Testis (tissue), 3 donors: Measurements from ENCODE around the gene FERMT1. TPM values are rescaled to one million over a fixed set of nuclear protein-coding genes. Genes with fewer than 3 reads are reported as not detected.
"Not testable (repeated sequence)": the region's sequence is repeated elsewhere in the genome, so short reads cannot be mapped to it uniquely, and the experiment has no call there.

Experiments used
- DNase-seq: peaks from one replicate; pipeline ENCODE4 v3.0.0-alpha.2; 2019
- H3K27ac ChIP-seq, 2 donors: fragments of 200-600 bp; sonication (generic); one replicate each; pipeline ENCODE4 v1.5.1; 2019
- H3K27me3 ChIP-seq: fragments of 200-600 bp; sonication (generic); one replicate; pipeline ENCODE4 v1.5.1; 2019
- H3K36me3 ChIP-seq: fragments of 200-600 bp; sonication (generic); one replicate; pipeline ENCODE4 v1.5.1; 2017; ENCODE audit warnings: low read depth; ENCODE audit errors: missing control alignments
- H3K4me1 ChIP-seq: fragments of 200-600 bp; sonication (generic); one replicate; pipeline ENCODE4 v1.5.1; 2019
- H3K4me3 ChIP-seq, 2 donors: fragments of 200-600 bp; sonication (generic); one replicate each; pipeline ENCODE4 v1.5.1; 2017 to 2019
- H3K9me3 ChIP-seq: fragments of 200-600 bp; sonication (generic); one replicate; pipeline ENCODE4 v1.5.1; 2017
- POLR2A ChIP-seq: fragments of 450-650 bp; IDR thresholded peaks from one replicate; pipeline ENCODE4 v1.6.1; 2017; ENCODE audit warnings: antibody characterized with exemption, mild to moderate bottlenecking, moderate library complexity
- WGBS, 2 donors: methylation state at CpG; one replicate each; pipeline ENCODE4 v1.1.5; 2018; 5-methylcytosine and 5-hydroxymethylcytosine counted together
- intact Hi-C: fragments of 100-400 bp; cut with DNase I; formaldehyde crosslinking; loops from one replicate; pipeline ENCODE4 v1.15.1; 2023; ENCODE audit warnings: low total_unique reads
- polyA plus RNA-seq: library from polyadenylated mRNA; stranded (reverse); fragments of 350-450 nt; fragmentation: Illumina TruSeq; extraction: RNeasy Lipid Tissue Mini Kit (QIAGEN cat#74804); gene quantifications from one replicate; pipeline ENCODE4 v1.2.3, GENCODE V29; 2014; ENCODE audit warnings: low read depth, low replicate concordance; ENCODE audit not compliant: insufficient read depth
- total RNA-seq, 2 donors: library from RNA; depleted of rRNA; stranded (reverse); fragments of >200 nt; gene quantifications; one replicate each; pipeline ENCODE4 v1.2.3, GENCODE V29; 2016
- TF ChIP-seq, protein P1 (sequence below), 3 experiments: fragments of 450-650 bp in 2 of 3; fragments of 200-600 bp in 1 of 3; sonication (generic) in 1 of 3; IDR thresholded peaks; one replicate each; pipeline ENCODE4 v1.5.1; 2016 to 2019; ENCODE audit warnings: antibody characterized with exemption in 3 of 3, mild to moderate bottlenecking in 2 of 3, moderate library complexity in 1 of 3

The FERMT1 gene
- total and polyA plus RNA-seq, 3 donors from 2014 or later = 1.8 to 5.7 (median 2.5) TPM

GRCh38 chr20:6055981-6056569 is 66.8 kb downstream of the FERMT1 start:
- 86 to 89% methylated on average over 5 to 9 of the region's 9 CpGs for WGBS, 2 donors

DNA sequence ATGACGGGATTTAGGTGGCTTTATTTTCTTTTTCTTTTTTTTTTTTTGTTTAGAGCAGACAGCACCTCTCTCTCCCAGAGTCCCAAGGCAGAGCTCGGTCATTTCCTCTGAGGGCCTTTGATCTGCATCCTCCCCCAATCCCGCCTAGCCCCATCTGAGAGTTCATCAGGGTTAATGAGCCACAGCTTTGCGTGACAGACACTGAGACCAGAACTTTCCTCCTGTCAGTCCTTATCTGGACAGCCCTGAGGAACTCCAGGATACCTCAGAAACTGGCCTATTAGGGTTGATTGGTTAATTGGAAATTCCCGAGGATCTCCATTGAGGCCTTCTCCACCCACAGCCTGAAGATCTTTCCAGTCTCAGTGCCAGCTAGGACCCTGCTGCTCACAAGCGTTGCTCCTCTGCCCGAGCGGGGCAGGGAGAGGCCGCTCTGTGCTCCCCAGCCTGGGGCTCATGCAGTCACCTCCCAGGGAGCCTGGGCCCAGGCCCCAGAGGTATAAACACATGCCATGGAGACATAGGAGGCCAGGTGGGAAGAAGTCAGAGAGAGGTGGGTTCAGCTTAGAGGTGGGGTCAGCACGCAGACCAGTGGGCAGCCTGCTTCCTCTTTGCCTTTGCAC is 67.6 kb downstream of the FERMT1 start:
- H3K4me1 ChIP-seq = no peaks in the 10 kb centered on the region
- H3K27ac ChIP-seq = no peak overlapping the region
- WGBS, 2 donors = 73 to 82% methylated on average over 9 to 10 of the region's 10 CpGs
- H3K36me3 ChIP-seq = no peaks in the 10 kb centered on the region
- H3K27me3 ChIP-seq = no peaks in the 10 kb centered on the region
- H3K4me3 ChIP-seq = no peak overlapping the region
- no peak for DNase-seq
- intact Hi-C loops = no loop called here
- no peaks in the 10 kb centered on the region for H3K9me3 ChIP-seq
- no peak for TF ChIP-seq POLR2A
- TF ChIP-seq, protein P1, sequence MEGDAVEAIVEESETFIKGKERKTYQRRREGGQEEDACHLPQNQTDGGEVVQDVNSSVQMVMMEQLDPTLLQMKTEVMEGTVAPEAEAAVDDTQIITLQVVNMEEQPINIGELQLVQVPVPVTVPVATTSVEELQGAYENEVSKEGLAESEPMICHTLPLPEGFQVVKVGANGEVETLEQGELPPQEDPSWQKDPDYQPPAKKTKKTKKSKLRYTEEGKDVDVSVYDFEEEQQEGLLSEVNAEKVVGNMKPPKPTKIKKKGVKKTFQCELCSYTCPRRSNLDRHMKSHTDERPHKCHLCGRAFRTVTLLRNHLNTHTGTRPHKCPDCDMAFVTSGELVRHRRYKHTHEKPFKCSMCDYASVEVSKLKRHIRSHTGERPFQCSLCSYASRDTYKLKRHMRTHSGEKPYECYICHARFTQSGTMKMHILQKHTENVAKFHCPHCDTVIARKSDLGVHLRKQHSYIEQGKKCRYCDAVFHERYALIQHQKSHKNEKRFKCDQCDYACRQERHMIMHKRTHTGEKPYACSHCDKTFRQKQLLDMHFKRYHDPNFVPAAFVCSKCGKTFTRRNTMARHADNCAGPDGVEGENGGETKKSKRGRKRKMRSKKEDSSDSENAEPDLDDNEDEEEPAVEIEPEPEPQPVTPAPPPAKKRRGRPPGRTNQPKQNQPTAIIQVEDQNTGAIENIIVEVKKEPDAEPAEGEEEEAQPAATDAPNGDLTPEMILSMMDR (IDR thresholded peaks at IDR 0.05) = no peak

More at GRCh38 chr20:6055981-6056569, 66.8 kb downstream of the FERMT1 start:
- TF ChIP-seq, protein P1 (IDR thresholded peaks at IDR 0.05) = no peak
- no peak for TF ChIP-seq POLR2A
- no peak for DNase-seq
- Histone ChIP-seq H3K36me3 (no peaks in the 10 kb centered on the region), H3K9me3 (no peaks in the 10 kb centered on the region), H3K27ac (no peak overlapping the region), H3K27me3 (no peaks in the 10 kb centered on the region), H3K4me1 (no peaks in the 10 kb centered on the region), H3K4me3 (no peak overlapping the region)
- intact Hi-C loops = no loop called here

GRCh38 chr20:6054689-6055051 is 68.2 kb downstream of the FERMT1 start:
- H3K4me1 ChIP-seq, H3K27ac ChIP-seq, intact Hi-C loops, H3K36me3 ChIP-seq, H3K27me3 ChIP-seq, H3K4me3 ChIP-seq, H3K9me3 ChIP-seq, DNase-seq: not testable (repeated sequence)
- 64 to 71% methylated on average over 4 of the region's 4 CpGs for WGBS, 2 donors

GRCh38 chr20:6053776-6054688 is 68.8 kb downstream of the FERMT1 start, which contains the start of gene LRRN4:
TSS of gene LRRN4 (minus strand) at chr20:6054060. CDS start at chr20:6052799, 1,261 bp downstream.
- no peak within 1 kb of the TSS for H3K4me3 ChIP-seq
- intact Hi-C loops = no loop called here
- H3K4me1 ChIP-seq = no peaks in the 10 kb centered on the region
- H3K36me3 ChIP-seq = no peaks in the 10 kb centered on the region
- no peaks in the 10 kb centered on the region for H3K9me3 ChIP-seq
- TF ChIP-seq, protein P1 (IDR thresholded peaks at IDR 0.05) = no peak
- TF ChIP-seq POLR2A = no peak
- no peak for DNase-seq
- 53 to 60% methylated on average over 13 of the region's 13 CpGs for WGBS, 2 donors
- no peak within 1 kb of the TSS for H3K27ac ChIP-seq
- no peaks in the 10 kb centered on the region for H3K27me3 ChIP-seq
